ENCODE data around the gene IGFBP6.

Gene IGFBP6

GRCh38 chr12:53051881-53052412, 45.5 kb upstream of the IGFBP6 start:
- FAIRE-seq: no peak
- no peak for TF ChIP-seq CTCF (IDR thresholded peaks at IDR 0.05; ENCODE audit: insufficient read depth, missing control alignments)

GRCh38 chr12:53052419-53053217, 44.8 kb upstream of the IGFBP6 start:
- no peak for DNase-seq (ENCODE audit: insufficient read length, low spot score)

More at GRCh38 chr12:53051881-53052412, 45.5 kb upstream of the IGFBP6 start:
- DNase-seq (ENCODE audit: insufficient read length, low spot score): no peak

GRCh38 chr12:53053218-53054111, 44.0 kb upstream of the IGFBP6 start:
- peak; percentile 51 for TF ChIP-seq CTCF (IDR thresholded peaks at IDR 0.05; ENCODE audit: insufficient read depth, missing control alignments)
- no peak for FAIRE-seq
- DNase-seq (ENCODE audit: insufficient read length, low spot score): no peak

More at GRCh38 chr12:53052419-53053217, 44.8 kb upstream of the IGFBP6 start:
- TF ChIP-seq CTCF (IDR thresholded peaks at IDR 0.05; ENCODE audit: insufficient read depth, missing control alignments): no peak
- FAIRE-seq: no peak

- DNase-seq (ENCODE audit: insufficient read length, low spot score) (peak; percentile 90), FAIRE-seq (no peak)
- no peak for TF ChIP-seq CTCF (IDR thresholded peaks at IDR 0.05; ENCODE audit: insufficient read depth, missing control alignments)
These were observed 43.2 kb upstream of the IGFBP6 start for GRCh38 chr12:53054112-53054878.

- no peak for DNase-seq (ENCODE audit: insufficient read length, low spot score)
- TF ChIP-seq CTCF (IDR thresholded peaks at IDR 0.05; ENCODE audit: insufficient read depth, missing control alignments): no peak
- FAIRE-seq: no peak
These were observed 41.8 kb upstream of the IGFBP6 start for GRCh38 chr12:53055471-53056266.

GRCh38 chr12:53056296-53056695, 41.2 kb upstream of the IGFBP6 start:
- DNase-seq (ENCODE audit: insufficient read length, low spot score) (no peak), FAIRE-seq (no peak)
- TF ChIP-seq CTCF (IDR thresholded peaks at IDR 0.05; ENCODE audit: insufficient read depth, missing control alignments): no peak

Data from D721Med (cell line).